UCSD-AML1 (cell line): ENCODE data around the gene CERS6.
"Not testable (repeated sequence)": the region's sequence is repeated elsewhere in the genome, so short reads cannot be mapped to it uniquely, and the experiment has no call there.

ENCODE experiments used
- DNase-seq: peaks from one replicate; lab custom pipeline; 2025; ENCODE audit not compliant: unreplicated experiment; lab: John Stamatoyannopoulos, UW

CERS6 gene

DNA sequence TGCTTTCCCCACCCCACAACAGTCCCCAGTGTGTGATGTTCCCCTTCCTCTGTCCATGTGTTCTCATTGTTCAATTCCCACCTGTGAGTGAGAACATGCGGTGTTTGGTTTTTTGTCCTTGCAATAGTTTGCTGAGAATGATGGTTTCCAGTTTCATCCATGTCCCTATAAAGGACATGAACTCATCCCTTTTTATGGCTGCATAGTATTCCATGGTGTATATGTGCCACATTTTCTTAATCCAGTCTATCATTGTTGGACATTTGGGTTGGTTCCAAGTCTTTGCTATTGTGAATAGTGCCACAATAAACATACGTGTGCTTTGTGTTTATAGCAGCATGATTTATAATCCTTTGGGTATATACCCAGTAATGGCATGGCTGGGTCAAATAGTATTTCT lies 335.1 kb downstream of the CERS6 start:
- DNase-seq, result not testable (repeated sequence)

- DNase-seq, result no peak
Measured at GRCh38 chr2:168793596-168793995, 337.5 kb downstream of the CERS6 start.

GRCh38 chr2:168794968-168795367 lies 338.9 kb downstream of the CERS6 start:
- DNase-seq, result no peak

GRCh38 chr2:168796090-168796577 lies 340.1 kb downstream of the CERS6 start:
- no peak for DNase-seq

- DNase-seq, result no peak
Measured at GRCh38 chr2:168796583-168797285, 340.7 kb downstream of the CERS6 start.

- no peak for DNase-seq
Measured at GRCh38 chr2:168797286-168797655, 341.2 kb downstream of the CERS6 start.

DNA sequence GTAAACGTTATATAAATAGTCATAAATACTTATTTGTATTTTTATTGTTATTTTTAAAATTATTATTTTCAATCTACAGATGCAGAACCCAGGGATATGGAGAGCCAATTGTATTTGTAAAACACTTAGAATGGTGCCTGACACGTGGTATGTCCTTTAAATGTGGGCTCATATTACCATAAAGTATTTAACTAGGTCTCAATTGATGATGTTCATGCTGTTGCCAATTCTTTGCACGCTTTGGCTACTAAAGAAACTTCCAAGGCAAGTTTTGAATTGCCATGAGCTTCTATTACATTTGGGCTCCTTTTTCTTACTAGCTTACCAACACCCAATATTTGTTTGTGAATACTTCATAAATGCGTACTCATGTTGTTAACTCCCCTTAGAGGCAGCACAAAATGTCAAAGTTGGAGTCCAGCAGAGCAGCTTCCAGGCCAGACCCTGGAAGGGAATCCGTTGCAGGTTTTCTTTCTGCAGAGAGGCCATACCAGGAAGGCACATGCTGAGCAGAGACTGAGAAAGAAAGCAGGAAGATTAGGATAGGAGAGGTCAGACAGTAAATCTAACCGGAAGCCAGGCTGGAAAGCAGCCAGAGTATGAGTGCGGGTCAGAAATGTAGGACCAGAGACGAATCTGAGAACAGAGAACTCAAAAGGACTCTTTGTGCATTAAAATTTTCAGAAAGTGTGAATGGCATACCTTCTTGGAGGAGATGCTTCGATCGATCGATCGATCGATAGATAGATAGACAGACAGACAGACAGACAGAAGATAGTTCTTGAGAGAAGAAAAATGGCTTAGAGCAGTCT lies 342.2 kb downstream of the CERS6 start:
- peak; percentile 24 for DNase-seq

DNA sequence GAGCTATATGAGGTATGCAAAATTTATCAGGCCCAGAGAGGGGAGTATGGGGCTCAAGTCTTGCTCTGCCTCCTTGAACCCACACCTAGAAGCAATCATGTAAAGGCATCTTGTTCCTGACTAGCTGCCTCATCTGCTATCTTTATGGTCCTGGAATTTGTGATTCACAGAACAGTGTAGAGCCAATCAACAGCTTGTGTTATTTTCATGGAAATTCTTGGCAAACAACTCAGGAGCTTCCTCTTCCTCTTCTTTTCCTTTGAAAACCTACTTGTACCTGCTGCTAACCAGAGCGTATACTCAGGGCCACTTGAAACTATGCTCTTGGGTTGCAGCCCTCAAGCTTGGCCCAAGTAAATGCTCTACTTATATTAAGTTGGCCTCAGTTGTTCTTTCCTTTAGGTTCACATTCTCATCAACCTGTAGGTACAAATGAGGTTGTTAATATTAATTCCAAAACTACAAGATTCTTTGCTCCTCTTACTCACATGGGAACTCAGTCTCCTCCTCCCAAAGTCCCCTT lies 342.9 kb downstream of the CERS6 start:
- no peak for DNase-seq

DNA sequence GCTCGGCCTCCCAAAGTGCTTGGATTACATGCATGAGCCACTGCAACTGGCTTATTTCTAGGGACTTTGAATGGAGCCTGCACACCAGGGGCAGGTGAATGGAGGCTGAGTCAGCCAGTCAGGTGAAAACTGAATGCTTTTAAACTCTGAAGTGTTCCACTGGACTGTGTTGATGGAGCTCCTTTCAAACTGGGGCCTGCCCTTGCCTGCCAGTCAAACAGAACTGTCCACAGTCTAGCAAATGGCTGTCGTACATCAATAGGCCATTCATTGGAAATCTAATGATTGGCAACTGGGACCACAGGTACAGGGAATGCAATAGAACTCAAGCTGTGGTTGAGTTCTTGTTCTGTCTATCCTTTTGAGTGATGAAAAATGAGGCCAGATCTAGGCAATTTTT lies 345.4 kb downstream of the CERS6 start:
- no peak for DNase-seq

DNA sequence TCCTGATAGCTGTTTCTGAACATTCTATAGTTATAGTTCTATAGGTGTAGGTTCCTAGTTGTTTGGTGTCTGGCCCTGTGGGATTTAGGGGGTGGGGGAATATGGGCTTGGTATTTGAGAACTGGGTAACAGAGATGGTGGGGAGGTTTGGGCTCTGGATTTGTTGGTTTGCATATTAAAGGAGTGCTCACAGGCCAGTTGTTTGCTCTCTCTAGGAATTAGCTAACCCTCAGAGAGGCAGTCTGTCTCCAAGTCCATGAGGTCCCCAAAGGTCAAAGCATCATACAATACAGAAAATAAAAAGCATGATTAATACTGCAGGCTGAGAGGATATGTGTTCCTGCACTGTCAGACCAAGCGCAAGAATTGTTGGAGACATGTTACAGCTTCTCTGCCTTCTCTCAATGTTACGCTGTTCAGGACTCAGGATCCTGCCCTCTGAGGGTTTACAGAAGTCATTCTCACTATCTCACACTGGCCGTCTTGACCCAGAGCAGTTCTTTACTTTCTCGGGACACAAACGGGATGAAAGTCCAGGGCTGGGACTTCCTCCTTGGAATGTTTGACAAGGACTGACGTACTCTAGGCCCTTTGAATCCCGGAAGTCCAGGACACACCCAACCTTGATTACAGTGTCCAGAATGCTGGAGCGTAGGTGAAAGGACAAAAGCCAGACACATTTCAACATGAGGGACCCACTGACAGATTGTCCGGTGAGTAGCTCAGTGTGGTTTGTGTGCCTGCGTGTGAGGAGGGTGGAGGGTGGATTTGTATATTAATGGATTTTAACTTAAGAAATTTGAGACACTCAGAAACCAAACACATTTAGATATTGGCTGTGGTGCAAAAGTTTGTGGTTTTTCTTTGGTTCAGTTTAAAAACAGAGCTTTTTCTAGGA lies 346.1 kb downstream of the CERS6 start, which contains the start of gene NOSTRIN:
TSS of gene NOSTRIN (plus strand) at position 677 of the 898 bp plus-strand sequence. CDS start at position 687, 10 bp downstream.
- no peak for DNase-seq

GRCh38 chr2:168802859-168803725 lies 347.0 kb downstream of the CERS6 start:
- no peak for DNase-seq

DNA sequence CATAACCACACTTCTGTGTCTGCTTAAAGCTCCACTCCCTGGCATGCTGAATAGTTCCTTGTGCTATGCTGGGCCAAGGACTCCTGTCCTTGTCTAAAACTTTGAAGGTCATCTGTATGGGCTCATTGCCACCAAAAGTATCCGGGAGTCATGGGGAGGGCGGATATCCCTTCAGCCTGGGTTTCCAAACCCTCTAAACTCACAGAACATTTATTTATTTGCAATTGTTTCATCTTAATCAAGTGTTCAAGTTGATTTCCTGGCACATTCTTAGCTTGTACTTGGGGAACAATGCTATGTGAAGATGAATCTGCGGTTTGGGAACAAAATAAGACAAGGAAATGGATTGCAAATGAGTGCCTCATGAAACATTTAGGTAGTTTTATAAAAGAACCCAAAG lies 348.1 kb downstream of the CERS6 start:
- no peak for DNase-seq

GRCh38 chr2:168805615-168806014 lies 349.5 kb downstream of the CERS6 start:
- no peak for DNase-seq

- no peak for DNase-seq
Measured at GRCh38 chr2:168809537-168809936, 353.5 kb downstream of the CERS6 start.

DNA sequence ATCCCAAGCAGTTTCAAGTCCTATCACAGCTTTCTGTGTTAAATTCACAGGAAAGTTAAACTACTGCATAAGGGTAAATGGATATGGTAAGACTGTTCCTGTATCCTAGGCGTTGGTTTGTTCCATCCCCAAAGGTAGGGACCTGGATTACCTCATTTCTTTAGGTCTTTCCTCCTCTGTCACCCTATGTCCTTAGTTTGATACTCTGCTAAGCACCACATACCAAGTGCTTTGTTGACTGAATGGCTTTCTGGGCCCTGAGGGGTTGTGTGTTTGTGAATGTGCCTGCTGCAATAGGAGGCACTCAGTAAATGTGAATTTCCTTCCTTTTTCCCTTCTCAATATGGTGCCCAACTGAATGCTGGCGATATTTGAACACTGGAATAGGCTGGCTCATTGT lies 354.2 kb downstream of the CERS6 start:
- DNase-seq, result no peak

DNA sequence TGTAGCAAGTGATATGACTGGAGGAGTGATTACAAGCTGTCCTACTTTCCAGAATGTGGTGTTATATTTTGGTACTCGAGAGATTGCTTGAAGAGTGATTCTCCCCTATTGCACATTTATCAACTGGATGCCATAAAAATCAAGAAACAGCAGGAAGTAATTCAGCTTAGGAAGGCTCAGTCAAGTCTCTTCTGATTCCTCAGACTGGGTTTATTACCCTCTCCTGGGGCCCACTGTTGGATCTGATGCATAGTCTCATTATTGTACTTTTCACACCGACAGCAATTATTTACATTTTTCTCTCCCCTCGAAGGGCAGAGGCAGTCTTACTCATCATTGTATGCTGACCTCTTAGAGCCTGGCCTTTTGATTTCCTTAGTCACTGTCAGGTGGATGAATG lies 355.6 kb downstream of the CERS6 start:
- no peak for DNase-seq

DNA sequence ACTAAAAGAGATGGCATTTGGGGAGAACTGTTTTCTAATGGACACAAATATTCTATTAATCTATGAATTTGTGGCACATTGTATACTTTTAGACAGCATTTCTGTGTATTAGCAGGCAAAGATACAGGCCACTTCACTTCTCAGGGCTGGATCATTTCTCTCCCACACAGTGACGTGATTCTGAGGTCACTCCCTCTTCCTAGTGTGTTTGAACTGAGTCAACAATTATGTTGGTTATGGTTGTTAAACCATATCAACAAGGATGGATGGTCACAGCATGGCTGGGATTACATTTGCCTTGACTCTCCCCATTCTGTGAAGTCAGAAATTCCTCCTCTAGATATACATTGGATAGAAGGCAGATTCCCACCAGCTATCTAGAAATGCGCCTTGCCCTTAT lies 358.0 kb downstream of the CERS6 start:
- DNase-seq, result no peak

- no peak for DNase-seq
Measured at GRCh38 chr2:168814939-168815907, 359.2 kb downstream of the CERS6 start.

DNA sequence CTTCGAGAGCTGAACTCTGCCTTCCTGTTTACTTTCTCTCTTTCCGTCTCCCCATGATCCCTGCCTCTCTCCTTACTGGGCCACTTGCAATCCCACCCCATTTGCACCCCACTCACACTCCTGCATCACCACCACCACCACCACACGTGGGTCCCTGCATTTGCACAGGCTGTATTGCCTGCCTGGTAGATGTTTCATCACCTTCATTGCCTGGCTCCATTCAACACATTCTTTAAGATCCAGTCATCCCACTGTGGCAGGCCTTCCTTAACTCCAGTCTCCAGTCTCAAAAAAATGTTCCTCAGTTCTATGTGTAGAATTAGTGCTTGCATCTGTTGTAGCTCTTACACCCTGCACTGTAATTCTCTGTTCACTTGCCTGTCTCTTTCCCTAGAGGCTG lies 360.3 kb downstream of the CERS6 start:
- no peak for DNase-seq
